ENCODE results near the gene GNPTG. TPM values are rescaled to one million over a fixed set of nuclear protein-coding genes. Genes with fewer than 3 reads are reported as not detected.
A peak's percentile ranks its signal among the peaks of the same experiment; 100 is the strongest.

GNPTG gene
- total RNA-seq, 1 donor from 2014 or later = 52.9 TPM

DNA sequence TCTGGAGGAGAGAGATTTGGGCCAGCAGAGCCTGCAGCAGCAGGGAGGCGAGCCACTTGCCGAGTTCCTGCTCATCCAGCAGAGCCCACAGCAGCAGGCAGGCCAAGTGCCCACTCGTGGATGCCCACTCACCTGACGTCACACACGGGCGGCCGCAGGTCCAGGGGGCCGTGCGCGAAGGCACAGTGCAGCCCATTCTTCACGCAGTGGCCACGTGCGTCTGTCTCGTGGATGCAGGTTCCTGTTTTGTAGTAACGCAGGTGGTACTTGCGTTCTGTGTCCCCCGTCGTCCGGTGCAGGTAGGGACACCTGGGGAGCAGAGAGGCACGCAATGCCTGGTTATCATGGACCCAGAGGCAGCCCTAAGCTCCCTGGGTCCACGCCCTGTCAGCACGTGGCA lies 51.3 kb downstream of the GNPTG start:
- TF ChIP-seq, protein P1, sequence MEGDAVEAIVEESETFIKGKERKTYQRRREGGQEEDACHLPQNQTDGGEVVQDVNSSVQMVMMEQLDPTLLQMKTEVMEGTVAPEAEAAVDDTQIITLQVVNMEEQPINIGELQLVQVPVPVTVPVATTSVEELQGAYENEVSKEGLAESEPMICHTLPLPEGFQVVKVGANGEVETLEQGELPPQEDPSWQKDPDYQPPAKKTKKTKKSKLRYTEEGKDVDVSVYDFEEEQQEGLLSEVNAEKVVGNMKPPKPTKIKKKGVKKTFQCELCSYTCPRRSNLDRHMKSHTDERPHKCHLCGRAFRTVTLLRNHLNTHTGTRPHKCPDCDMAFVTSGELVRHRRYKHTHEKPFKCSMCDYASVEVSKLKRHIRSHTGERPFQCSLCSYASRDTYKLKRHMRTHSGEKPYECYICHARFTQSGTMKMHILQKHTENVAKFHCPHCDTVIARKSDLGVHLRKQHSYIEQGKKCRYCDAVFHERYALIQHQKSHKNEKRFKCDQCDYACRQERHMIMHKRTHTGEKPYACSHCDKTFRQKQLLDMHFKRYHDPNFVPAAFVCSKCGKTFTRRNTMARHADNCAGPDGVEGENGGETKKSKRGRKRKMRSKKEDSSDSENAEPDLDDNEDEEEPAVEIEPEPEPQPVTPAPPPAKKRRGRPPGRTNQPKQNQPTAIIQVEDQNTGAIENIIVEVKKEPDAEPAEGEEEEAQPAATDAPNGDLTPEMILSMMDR (IDR thresholded peaks at IDR 0.05; ENCODE audit: unreplicated experiment) = no peak
- no peaks in the 10 kb centered on the region for H3K9me3 Mint-ChIP-seq

DNA sequence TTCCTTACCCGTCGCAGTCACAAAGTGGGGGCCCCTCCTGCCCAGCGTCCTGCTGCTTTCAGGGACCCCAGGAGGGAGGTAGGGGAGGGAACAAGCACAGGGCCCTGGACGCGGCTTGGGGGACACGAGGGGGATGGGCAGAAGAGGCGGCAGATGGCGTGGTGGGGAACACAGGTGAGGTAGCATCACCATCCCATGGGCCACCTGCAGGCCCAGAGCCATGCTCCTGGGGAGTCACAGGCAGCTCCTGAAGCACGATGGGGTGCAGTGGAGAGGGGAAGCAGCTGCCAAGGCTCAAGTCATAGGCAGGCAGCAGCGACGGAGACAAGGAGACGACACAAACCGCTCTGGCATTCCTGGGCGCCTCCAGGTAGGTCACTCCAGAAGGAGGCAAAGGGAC lies 52.0 kb downstream of the GNPTG start:
- Mint-ChIP-seq H3K4me1 (no peaks in the 10 kb centered on the region), H3K27me3 (ENCODE audit: low read depth) (no peaks in the 10 kb centered on the region), H3K9me3 (no peaks in the 10 kb centered on the region)

More for the DNA sequence above, 51.3 kb downstream of the GNPTG start:
- DNase-seq (ENCODE audit: low spot score in 2 of 2, unreplicated experiment in 2 of 2) = no peak
- no peak overlapping the region for H3K27ac Mint-ChIP-seq
- H3K4me1 Mint-ChIP-seq = no peaks in the 10 kb centered on the region
- no peaks in the 10 kb centered on the region for H3K27me3 Mint-ChIP-seq (ENCODE audit: low read depth)
- H3K4me3 Mint-ChIP-seq = no peak overlapping the region
- peaks cover 13% of the 10 kb centered on the region for H3K36me3 Mint-ChIP-seq

DNA sequence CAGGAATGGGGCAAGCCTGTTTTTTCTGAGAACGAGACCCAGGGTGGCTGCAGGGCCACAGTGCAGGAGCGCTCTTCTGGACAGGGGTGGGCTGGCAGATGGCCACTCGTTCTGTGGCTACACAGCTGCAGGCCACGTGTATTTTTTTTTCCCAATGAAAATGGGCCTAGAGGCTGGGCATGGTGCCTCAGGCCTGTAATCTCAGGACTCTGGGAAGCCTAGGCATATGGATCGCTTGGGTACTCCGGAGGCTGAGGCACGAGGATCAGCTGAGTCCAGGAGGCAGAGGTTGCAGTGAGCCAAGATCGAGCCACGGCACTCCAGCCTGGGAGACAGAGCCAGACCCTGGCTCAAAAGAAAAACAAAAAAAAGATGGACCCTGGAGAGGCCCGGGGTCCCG lies 56.0 kb downstream of the GNPTG start:
- TF ChIP-seq, protein P1 (IDR thresholded peaks at IDR 0.05; ENCODE audit: unreplicated experiment) = no peak
- H3K27me3 Mint-ChIP-seq (ENCODE audit: low read depth) = no peaks in the 10 kb centered on the region
- peaks cover 8% of the 10 kb centered on the region for H3K36me3 Mint-ChIP-seq
- no peaks in the 10 kb centered on the region for H3K9me3 Mint-ChIP-seq
- H3K4me1 Mint-ChIP-seq = no peaks in the 10 kb centered on the region
- DNase-seq (ENCODE audit: low spot score in 2 of 2, unreplicated experiment in 2 of 2) = no peak
- peak overlapping the region; percentile 77 for H3K27ac Mint-ChIP-seq
- peak overlapping the region; percentile 81 for H3K4me3 Mint-ChIP-seq

More for the DNA sequence above, 52.0 kb downstream of the GNPTG start:
- DNase-seq (ENCODE audit: low spot score in 2 of 2, unreplicated experiment in 2 of 2) = no peak
- TF ChIP-seq, protein P1 (IDR thresholded peaks at IDR 0.05; ENCODE audit: unreplicated experiment) = no peak
- H3K27ac Mint-ChIP-seq = no peak overlapping the region
- H3K4me3 Mint-ChIP-seq = no peak overlapping the region
- H3K36me3 Mint-ChIP-seq = peaks cover 6% of the 10 kb centered on the region

DNA sequence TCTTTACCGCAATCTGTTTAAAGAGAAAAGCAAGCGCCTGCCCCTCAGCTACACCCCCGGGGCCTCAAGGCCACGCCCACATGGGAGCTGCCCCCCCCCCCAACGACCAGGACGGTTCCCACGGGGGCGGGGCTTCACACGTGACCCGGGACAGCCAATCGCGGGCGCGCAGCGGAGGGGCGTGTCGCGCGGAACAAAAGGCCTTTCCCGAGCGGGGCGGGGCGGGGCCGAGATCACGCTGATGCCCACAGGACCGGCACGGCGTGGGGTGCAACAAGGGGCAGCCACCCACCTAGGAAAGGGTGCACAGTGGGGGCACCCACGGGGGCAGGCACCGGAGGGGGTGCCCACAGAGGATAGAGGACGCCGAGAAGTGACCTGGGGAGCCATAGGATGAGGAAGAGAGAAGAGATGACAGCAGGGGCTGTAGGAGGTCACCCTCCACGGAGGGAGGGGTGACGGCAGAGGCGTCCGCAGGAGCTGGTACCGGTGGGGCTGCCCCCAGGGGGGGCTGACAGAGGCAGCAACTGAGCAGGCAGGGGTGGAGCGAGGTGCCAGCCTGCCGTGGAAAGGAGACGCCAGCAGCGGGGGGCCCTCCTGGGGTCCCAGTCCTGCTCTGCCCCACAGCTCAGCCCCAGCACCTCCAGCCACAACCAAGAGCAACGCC lies 56.6 kb downstream of the GNPTG start:
- Mint-ChIP-seq H3K4me1 (no peaks in the 10 kb centered on the region), H3K36me3 (peaks cover 8% of the 10 kb centered on the region), H3K4me3 (peak overlapping the region; percentile 81), H3K27ac (peak overlapping the region; percentile 79), H3K27me3 (ENCODE audit: low read depth) (no peaks in the 10 kb centered on the region), H3K9me3 (no peaks in the 10 kb centered on the region)
- TF ChIP-seq, protein P1 (IDR thresholded peaks at IDR 0.05; ENCODE audit: unreplicated experiment) = no peak
- peak; percentile 97 to 99 for DNase-seq (ENCODE audit: low spot score in 2 of 2, unreplicated experiment in 2 of 2)

DNA sequence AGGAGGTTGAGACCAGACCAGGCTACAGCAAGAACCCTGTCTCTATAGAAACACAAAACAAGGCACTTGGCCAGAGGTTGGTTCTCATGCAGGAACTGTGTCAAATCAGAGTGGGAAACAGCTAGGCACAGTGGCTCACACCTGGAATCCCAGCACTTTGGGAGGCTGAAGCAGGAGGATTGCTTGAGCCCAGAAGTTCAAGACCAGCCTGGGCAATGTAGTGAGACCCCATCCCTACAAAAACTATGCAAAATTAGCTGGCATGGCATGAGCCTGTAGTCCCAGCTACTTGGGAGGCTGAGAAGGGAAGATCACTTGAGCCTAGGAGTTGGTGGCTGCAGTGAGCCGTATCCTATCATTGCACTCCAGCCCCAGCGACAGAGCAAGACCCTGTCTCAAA lies 61.1 kb downstream of the GNPTG start:
- TF ChIP-seq, protein P1 (IDR thresholded peaks at IDR 0.05; ENCODE audit: unreplicated experiment) = no peak
- no peaks in the 10 kb centered on the region for H3K9me3 Mint-ChIP-seq
- no peaks in the 10 kb centered on the region for H3K27me3 Mint-ChIP-seq (ENCODE audit: low read depth)
- H3K27ac Mint-ChIP-seq = no peak overlapping the region
- DNase-seq (ENCODE audit: low spot score in 2 of 2, unreplicated experiment in 2 of 2) = no peak
- H3K36me3 Mint-ChIP-seq = peaks cover 8% of the 10 kb centered on the region
- peaks cover 10% of the 10 kb centered on the region for H3K4me1 Mint-ChIP-seq
- H3K4me3 Mint-ChIP-seq = peak overlapping the region; percentile 78

Other genes with a start within 250 kb of the GNPTG start
- 40.8 to 49.1 TPM (median 41.8 TPM) in 3 replicates for gene CACNA1H, start 198.8 kb upstream of the GNPTG start, total RNA-seq
- gene TPSG1, start 126.7 kb upstream of the GNPTG start, total RNA-seq = not detected in 3 replicates
- gene TPSB2, start 121.7 kb upstream of the GNPTG start, total RNA-seq = not detected in 3 replicates
- gene TPSAB1, start 111.2 kb upstream of the GNPTG start, total RNA-seq = not detected in 3 replicates
- gene TPSD1, start 95.9 kb upstream of the GNPTG start, total RNA-seq = not detected in 3 replicates
- 205 to 214 TPM (median 208 TPM) in 3 replicates for gene UBE2I, start 42.3 kb upstream of the GNPTG start, total RNA-seq
- 1.3 to 2.4 TPM (median 2.3 TPM) in 3 replicates for gene BAIAP3, start 18.3 kb upstream of the GNPTG start, total RNA-seq
- 42.1 to 43.7 TPM (median 42.7 TPM) in 3 replicates for gene TSR3, start 53 bp upstream of the GNPTG start, total RNA-seq
- gene UNKL, start 62.8 kb downstream of the GNPTG start, total RNA-seq = 38.3 to 43.6 TPM (median 40.2 TPM) in 3 replicates
- 12.9 to 14.6 TPM (median 14.2 TPM) in 3 replicates for gene UQCC4, start 68.8 kb downstream of the GNPTG start, total RNA-seq
- gene PERCC1, start 79.1 kb downstream of the GNPTG start, total RNA-seq = not detected in 3 replicates
- 3.9 to 5.6 TPM (median 4.2 TPM) in 3 replicates for gene CCDC154, start 92.6 kb downstream of the GNPTG start, total RNA-seq
- gene CLCN7, start 123.1 kb downstream of the GNPTG start, total RNA-seq = 94.5 to 96.1 TPM (median 94.6 TPM) in 3 replicates
- gene PTX4, start 137.0 kb downstream of the GNPTG start, total RNA-seq = not detected in 3 replicates
- gene TELO2, start 141.4 kb downstream of the GNPTG start, total RNA-seq = 66.7 to 70.2 TPM (median 69.8 TPM) in 3 replicates
- gene TMEM204, start 181.7 kb downstream of the GNPTG start, total RNA-seq = 6.6 to 7.7 TPM (median 6.9 TPM) in 3 replicates